ENCODE results near the gene SYNJ1.

GRCh38 chr21:32585970-32586369, 141.8 kb downstream of the SYNJ1 start:
- TF ChIP-seq POLR2AphosphoS5 (IDR thresholded peaks at IDR 0.05; ENCODE audit: borderline replicate concordance, low read depth, low read length) (no peak), EZH2 (IDR thresholded peaks at IDR 0.05) (no peak), FOXP2 (optimal IDR thresholded peaks at IDR 0.05; ENCODE audit: control extremely low read depth, extremely low read length, insufficient read depth) (no peak)

All from SK-N-MC (cell line).